ENCODE measurements around the gene FMNL2. TPM values are rescaled to one million over a fixed set of nuclear protein-coding genes. Genes with fewer than 3 reads are reported as not detected.
A peak's percentile ranks its signal among the peaks of the same experiment; 100 is the strongest.

The FMNL2 gene
- total RNA-seq, 4 donors from 2014 or later: 5.8 to 19.8 (median 16.9) TPM

- 84 to 93% methylated on average over 1 of the region's 2 CpGs for WGBS, 2 donors
- peaks cover 0 to 42% (median 0%) of the 10 kb centered on the region in 3 donors for H3K36me3 ChIP-seq
- no peak overlapping the region for H3K4me3 ChIP-seq
- no peaks in the 10 kb centered on the region for H3K9me3 ChIP-seq
- DNase-seq: no peak
- peaks cover 0 to under 1% (median 0%) of the 10 kb centered on the region in 3 donors for H3K4me1 ChIP-seq
- no peaks in the 10 kb centered on the region for H3K27me3 ChIP-seq
- TF ChIP-seq POLR2A (IDR thresholded peaks at IDR 0.05) (no peak), CTCF (IDR thresholded peaks at IDR 0.05) (no peak)
- intact Hi-C loops (cut with DNase I): no loop called here
- H3K27ac ChIP-seq: no peak overlapping the region
These were observed 288.8 kb downstream of the FMNL2 start for GRCh38 chr2:152623775-152624174.

GRCh38 chr2:152624805-152625204 lies 289.8 kb downstream of the FMNL2 start:
- no peak for TF ChIP-seq CTCF (IDR thresholded peaks at IDR 0.05)
- TF ChIP-seq POLR2A (IDR thresholded peaks at IDR 0.05): no peak
- intact Hi-C loops (cut with DNase I): no loop called here
- DNase-seq: no peak
- H3K4me3 ChIP-seq: no peak overlapping the region
- H3K4me1 ChIP-seq: no peaks in the 10 kb centered on the region
- peaks cover 0 to 37% (median 0%) of the 10 kb centered on the region in 3 donors for H3K36me3 ChIP-seq
- 77 to 79% methylated on average over 3 of the region's 3 CpGs for WGBS, 2 donors
- H3K27ac ChIP-seq: no peak overlapping the region
- no peaks in the 10 kb centered on the region for H3K27me3 ChIP-seq
- no peaks in the 10 kb centered on the region for H3K9me3 ChIP-seq

DNA sequence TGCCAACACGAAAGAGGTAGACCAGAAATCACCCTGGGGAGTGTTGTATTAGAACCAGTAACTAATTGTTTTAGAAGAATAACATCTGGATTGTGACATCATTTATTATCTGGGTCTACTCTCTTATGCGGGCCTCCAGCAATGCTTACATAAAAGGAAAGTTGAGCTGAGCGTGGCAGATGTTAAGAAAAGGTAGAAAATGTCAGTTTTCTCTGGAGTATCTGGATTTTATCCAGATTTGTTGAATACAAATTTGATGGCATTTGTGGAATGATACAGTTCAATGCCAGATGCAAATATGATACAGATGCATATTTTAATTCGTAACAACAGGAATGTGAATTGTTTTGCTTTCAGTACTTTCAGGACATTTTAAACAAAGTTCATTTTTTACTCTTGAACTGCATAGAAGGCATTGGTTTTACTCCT lies 292.0 kb downstream of the FMNL2 start:
- no peaks in the 10 kb centered on the region for H3K9me3 ChIP-seq
- intact Hi-C loops (cut with DNase I): no loop called here
- no peak overlapping the region for H3K27ac ChIP-seq
- no peaks in the 10 kb centered on the region for H3K27me3 ChIP-seq
- H3K4me1 ChIP-seq: no peaks in the 10 kb centered on the region
- no peak for TF ChIP-seq POLR2A (IDR thresholded peaks at IDR 0.05)
- TF ChIP-seq CTCF (IDR thresholded peaks at IDR 0.05): no peak
- no peak for DNase-seq
- peaks cover 0 to 38% (median 0%) of the 10 kb centered on the region in 3 donors for H3K36me3 ChIP-seq
- H3K4me3 ChIP-seq: no peak overlapping the region
- 36 to 58% methylated on average over 4 of the region's 4 CpGs for WGBS, 2 donors

GRCh38 chr2:152627351-152627957 lies 292.5 kb downstream of the FMNL2 start:
- no peak overlapping the region for H3K4me3 ChIP-seq
- TF ChIP-seq CTCF (IDR thresholded peaks at IDR 0.05): peak in 5 of 6 experiments; percentile 41 to 65 (median 51)
- TF ChIP-seq POLR2A (IDR thresholded peaks at IDR 0.05): no peak
- peaks cover 0 to 43% (median 0%) of the 10 kb centered on the region in 3 donors for H3K36me3 ChIP-seq
- H3K4me1 ChIP-seq: no peaks in the 10 kb centered on the region
- no peak overlapping the region for H3K27ac ChIP-seq
- H3K9me3 ChIP-seq: no peaks in the 10 kb centered on the region
- WGBS, 2 donors: 16 to 19% methylated on average over 1 of the region's 1 CpG
- intact Hi-C loops (cut with DNase I): no loop called here
- no peak for DNase-seq
- no peaks in the 10 kb centered on the region for H3K27me3 ChIP-seq

DNA sequence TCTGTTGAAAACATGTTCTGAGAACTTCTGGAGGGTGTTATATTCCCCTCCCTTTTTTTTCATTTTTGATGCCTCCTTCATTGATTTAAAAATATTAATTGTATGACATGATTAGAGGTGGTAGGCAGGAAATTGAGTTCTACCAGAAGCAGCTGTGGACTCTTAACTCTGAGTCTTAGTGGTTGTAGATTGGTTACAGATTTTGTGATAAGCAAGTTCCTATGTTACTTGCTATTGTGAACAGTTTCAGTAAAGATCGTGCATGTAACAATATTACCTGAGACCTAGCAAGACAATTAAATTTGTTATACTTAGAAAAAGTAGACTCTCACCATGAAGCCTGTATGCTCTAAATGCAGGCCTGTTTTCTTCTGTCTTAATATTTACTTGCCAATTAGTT lies 294.2 kb downstream of the FMNL2 start:
- Histone ChIP-seq H3K4me3 (no peak overlapping the region), H3K27me3 (no peaks in the 10 kb centered on the region), H3K36me3 (peaks cover 0 to 51% (median 0%) of the 10 kb centered on the region in 3 donors), H3K4me1 (no peaks in the 10 kb centered on the region), H3K27ac (no peak overlapping the region), H3K9me3 (no peaks in the 10 kb centered on the region)
- WGBS, 2 donors: 67 to 83% methylated on average over 1 of the region's 1 CpG
- intact Hi-C loops (cut with DNase I): no loop called here
- TF ChIP-seq POLR2A (IDR thresholded peaks at IDR 0.05): no peak
- TF ChIP-seq CTCF (IDR thresholded peaks at IDR 0.05): no peak
- no peak for DNase-seq

Measured in esophagus squamous epithelium (tissue), 5 donors.